ENCODE results near the gene PNPLA6. TPM values are rescaled to one million over a fixed set of nuclear protein-coding genes. Genes with fewer than 3 reads are reported as not detected.
A peak's percentile ranks its signal among the peaks of the same experiment; 100 is the strongest.

PNPLA6 gene
- total and polyA plus RNA-seq, 2 of the 4 experiments (the other 2 are of a cell fraction) = 17.9 to 52.7 TPM

- ATAC-seq (ENCODE audit: low read depth) (no peak), DNase-seq (no peak)
- no CpG with 5 or more reads among the region's 4 CpGs for WGBS, 2 experiments (ENCODE audit: extremely low coverage in 2 of 2, insufficient read length in 1 of 2)
- no peak overlapping the region for H2BK20ac ChIP-seq (ENCODE audit: low read depth, low read length)
- H3K14ac ChIP-seq (replicated peaks; ENCODE audit: low read depth, low read length) = peak overlapping the region; percentile 93
- H3K79me1 ChIP-seq (ENCODE audit: low read depth in 1 of 2, low read length in 2 of 2) = peaks cover 12 to 24% of the 10 kb centered on the region in 2 experiments
- ChIA-PET CTCF (interaction anchor here (0.7 kb wide), 1 partner anchor 19 kb away, joined by 3 read pairs; a partner anchor contains a TSS), POLR2A (ENCODE audit: unreplicated experiment) (no interaction called here)
- H2AFZ ChIP-seq (replicated peaks; ENCODE audit: low read length, poor library complexity) = peak overlapping the region; percentile 83
- H3K4me3 ChIP-seq (ENCODE audit: insufficient read depth, low read depth, low read length) = peak overlapping the region; percentile 77
- peak overlapping the region; percentile 78 for H3K4ac ChIP-seq (ENCODE audit: low read depth, low read length)
- H3K9me1 ChIP-seq (ENCODE audit: insufficient read depth, low read length) = peaks cover 7% of the 10 kb centered on the region; the same call in 1 of the 2 replicates
- peaks cover 14% of the 10 kb centered on the region; the same call in 1 of the 2 replicates for H3K36me3 ChIP-seq (ENCODE audit: control insufficient read depth, insufficient read depth, low read length)
- in situ Hi-C loops (cut with MboI; ENCODE audit: low sequenced_read_pairs) (no loop called here), intact Hi-C loops (cut with micrococcal nuclease) (loop anchor here (5.0 kb wide), 1 partner anchor 120 kb away; no protein-coding TSS in a partner anchor), dilution Hi-C loops (cut with HindIII; ENCODE audit: low sequenced_read_pairs, unreplicated experiment) (no loop called here)
- no peak overlapping the region for H3K56ac ChIP-seq (ENCODE audit: extremely low read depth, insufficient read depth, low read length)
- peak overlapping the region; percentile 89 for H3K23ac ChIP-seq (ENCODE audit: low read depth, low read length)
- peak overlapping the region; percentile 80; the same call in 1 of the 2 replicates for H3K27ac ChIP-seq (ENCODE audit: insufficient read depth, low read length)
- H2BK15ac ChIP-seq (ENCODE audit: low read depth, low read length) = no peak overlapping the region
- H4K91ac ChIP-seq (ENCODE audit: insufficient read depth, low read depth, low read length) = peak overlapping the region; percentile 78
- no peak overlapping the region; the same call in 1 of the 2 replicates for H3K18ac ChIP-seq (ENCODE audit: low read depth, low read length)
- H2AK9ac ChIP-seq (replicated peaks; ENCODE audit: low read depth, low read length, poor library complexity) = peak overlapping the region; percentile 88
- TF ChIP-seq MAZ (IDR thresholded peaks at IDR 0.05; ENCODE audit: borderline replicate concordance, low read depth, low read length) (no peak), POLR2A (IDR thresholded peaks at IDR 0.05; ENCODE audit: low read depth, low read length) (no peak), ELK1 (IDR thresholded peaks at IDR 0.05; ENCODE audit: borderline replicate concordance, low read depth, low read length) (no peak), FOS (IDR thresholded peaks at IDR 0.05; ENCODE audit: low read depth, low read length) (no peak), RFX5 (IDR thresholded peaks at IDR 0.05; ENCODE audit: low read depth, low read length) (no peak), CEBPB (IDR thresholded peaks at IDR 0.05; ENCODE audit: low read depth, low read length) (no peak), RCOR1 (IDR thresholded peaks at IDR 0.05; ENCODE audit: insufficient replicate concordance, low read length) (no peak), MXI1 (IDR thresholded peaks at IDR 0.05; ENCODE audit: borderline replicate concordance, low read depth, low read length) (no peak), NFE2L2 (IDR thresholded peaks at IDR 0.05; ENCODE audit: low read depth, low read length) (no peak), MAFK (IDR thresholded peaks at IDR 0.05; ENCODE audit: low read depth, low read length) (no peak), CHD1 (IDR thresholded peaks at IDR 0.05; ENCODE audit: low read depth, low read length) (no peak)
- TF ChIP-seq, protein P1, sequence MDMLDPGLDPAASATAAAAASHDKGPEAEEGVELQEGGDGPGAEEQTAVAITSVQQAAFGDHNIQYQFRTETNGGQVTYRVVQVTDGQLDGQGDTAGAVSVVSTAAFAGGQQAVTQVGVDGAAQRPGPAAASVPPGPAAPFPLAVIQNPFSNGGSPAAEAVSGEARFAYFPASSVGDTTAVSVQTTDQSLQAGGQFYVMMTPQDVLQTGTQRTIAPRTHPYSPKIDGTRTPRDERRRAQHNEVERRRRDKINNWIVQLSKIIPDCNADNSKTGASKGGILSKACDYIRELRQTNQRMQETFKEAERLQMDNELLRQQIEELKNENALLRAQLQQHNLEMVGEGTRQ (IDR thresholded peaks at IDR 0.05; ENCODE audit: low read depth, low read length) = no peak
- TF ChIP-seq, protein P2, sequence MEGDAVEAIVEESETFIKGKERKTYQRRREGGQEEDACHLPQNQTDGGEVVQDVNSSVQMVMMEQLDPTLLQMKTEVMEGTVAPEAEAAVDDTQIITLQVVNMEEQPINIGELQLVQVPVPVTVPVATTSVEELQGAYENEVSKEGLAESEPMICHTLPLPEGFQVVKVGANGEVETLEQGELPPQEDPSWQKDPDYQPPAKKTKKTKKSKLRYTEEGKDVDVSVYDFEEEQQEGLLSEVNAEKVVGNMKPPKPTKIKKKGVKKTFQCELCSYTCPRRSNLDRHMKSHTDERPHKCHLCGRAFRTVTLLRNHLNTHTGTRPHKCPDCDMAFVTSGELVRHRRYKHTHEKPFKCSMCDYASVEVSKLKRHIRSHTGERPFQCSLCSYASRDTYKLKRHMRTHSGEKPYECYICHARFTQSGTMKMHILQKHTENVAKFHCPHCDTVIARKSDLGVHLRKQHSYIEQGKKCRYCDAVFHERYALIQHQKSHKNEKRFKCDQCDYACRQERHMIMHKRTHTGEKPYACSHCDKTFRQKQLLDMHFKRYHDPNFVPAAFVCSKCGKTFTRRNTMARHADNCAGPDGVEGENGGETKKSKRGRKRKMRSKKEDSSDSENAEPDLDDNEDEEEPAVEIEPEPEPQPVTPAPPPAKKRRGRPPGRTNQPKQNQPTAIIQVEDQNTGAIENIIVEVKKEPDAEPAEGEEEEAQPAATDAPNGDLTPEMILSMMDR (conservative IDR thresholded peaks at IDR 0.05; ENCODE audit: low read depth, low read length) = no peak
- peak overlapping the region; percentile 52 for H2AK5ac ChIP-seq (ENCODE audit: low read depth, low read length)
- no peak overlapping the region; the same call in 1 of the 2 replicates for H2BK120ac ChIP-seq (ENCODE audit: low read depth, low read length)
- H4K20me1 ChIP-seq (ENCODE audit: insufficient read depth, low read length) = no peaks in the 10 kb centered on the region
- H3K9me3 ChIP-seq (ENCODE audit: control insufficient read depth, insufficient read depth, low read length) = no peaks in the 10 kb centered on the region
- H4K5ac ChIP-seq (ENCODE audit: low read depth, low read length) = peak overlapping the region; percentile 23
- BruUV-seq (replicated peaks) = no TSS peak
- no peak overlapping the region for H2BK5ac ChIP-seq (ENCODE audit: low read depth, low read length, poor library complexity, severe bottlenecking)
- H3K4me2 ChIP-seq (ENCODE audit: low read depth, low read length) = peak overlapping the region; percentile 90
- peak overlapping the region; percentile 75 to 81; a peak in 3 of 4 replicates for H4K8ac ChIP-seq (ENCODE audit: low read depth in 2 of 2, low read length in 2 of 2)
- H3K9ac ChIP-seq (ENCODE audit: low read depth, low read length) = peak overlapping the region; percentile 94
- no peaks in the 10 kb centered on the region for H3K27me3 ChIP-seq (ENCODE audit: control insufficient read depth, insufficient read depth, low read length)
- H3K4me1 ChIP-seq (ENCODE audit: control insufficient read depth, insufficient read depth, low read length) = peaks cover 16% of the 10 kb centered on the region
These were observed 18.6 kb upstream of the PNPLA6 start for GRCh38 chr19:7516878-7517277.
